ENCODE data around the gene CLSTN3.
A peak's percentile ranks its signal among the peaks of the same experiment; 100 is the strongest.

Gene CLSTN3

GRCh38 chr12:7128681-7129286, 1.4 kb upstream of the CLSTN3 start, which contains the start of gene RBP5:
Gene RBP5 (minus strand): TSS chr12:7128889. CDS start chr12:7128775, 114 bp downstream.
- no peak for DNase-seq

GRCh38 chr12:7129287-7129871, 792 bp upstream of the CLSTN3 start:
- DNase-seq = no peak

GRCh38 chr12:7130701-7131501, 730 bp downstream of the CLSTN3 start:
- peak; percentile 64 for DNase-seq

- no peak for DNase-seq
Observed at GRCh38 chr12:7131502-7131866, 1.3 kb downstream of the CLSTN3 start.

- no peak for DNase-seq
Observed at GRCh38 chr12:7134396-7135166, 4.4 kb downstream of the CLSTN3 start.

DNA sequence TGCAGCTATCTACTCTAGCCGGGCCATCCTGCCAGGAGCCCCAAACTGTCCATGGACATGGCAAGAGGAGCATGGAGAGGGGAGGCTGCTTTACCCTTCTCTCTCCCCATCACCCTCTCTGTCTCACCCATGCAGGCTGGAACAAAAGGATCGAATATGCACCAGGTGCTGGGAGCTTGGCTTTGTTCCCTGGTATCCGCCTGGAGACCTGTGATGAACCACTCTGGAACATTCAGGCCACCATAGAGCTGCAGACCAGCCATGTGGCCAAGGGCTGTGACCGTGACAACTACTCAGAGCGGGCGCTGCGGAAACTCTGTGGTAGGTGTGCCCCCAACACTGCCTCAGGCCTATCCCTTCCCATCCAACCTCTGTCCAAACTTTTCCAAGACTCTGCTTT, 5.9 kb downstream of the CLSTN3 start:
- no peak for DNase-seq

DNA sequence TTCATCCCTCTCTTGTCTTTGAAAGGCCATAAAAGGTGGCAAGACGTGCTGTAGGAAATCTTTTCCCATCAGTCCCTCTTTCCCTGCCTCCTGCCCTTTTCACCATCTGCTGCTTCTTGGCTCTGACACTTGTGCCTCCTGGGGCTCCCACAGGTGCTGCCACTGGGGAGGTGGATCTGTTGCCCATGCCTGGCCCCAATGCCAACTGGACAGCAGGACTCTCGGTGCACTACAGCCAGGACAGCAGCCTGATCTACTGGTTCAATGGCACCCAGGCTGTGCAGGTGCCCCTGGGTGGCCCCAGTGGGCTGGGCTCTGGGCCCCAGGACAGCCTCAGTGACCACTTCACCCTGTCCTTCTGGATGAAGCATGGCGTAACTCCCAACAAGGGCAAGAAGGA, 6.5 kb downstream of the CLSTN3 start:
- DNase-seq = no peak

- no peak for DNase-seq
Observed at GRCh38 chr12:7137908-7138307, 7.7 kb downstream of the CLSTN3 start.

DNA sequence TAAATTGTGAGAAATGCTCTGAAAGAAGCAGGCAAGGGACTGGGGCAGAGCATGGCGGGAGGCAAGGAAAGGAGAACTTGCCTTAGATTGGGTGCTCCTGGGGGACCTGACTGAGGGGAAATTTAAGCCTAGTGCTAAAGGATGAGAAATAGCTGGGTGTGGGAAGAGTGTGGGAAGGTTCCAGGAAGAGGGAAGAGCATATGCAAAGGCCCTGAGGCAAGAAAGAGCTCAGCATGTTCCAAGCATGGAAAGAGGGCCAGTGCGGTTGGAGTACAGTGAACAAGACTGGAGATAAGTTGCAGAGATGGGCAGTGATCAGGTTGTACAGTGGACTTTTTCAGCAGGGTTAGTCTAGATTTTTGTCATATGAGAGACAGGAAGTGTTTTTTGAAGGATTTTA, 9.0 kb downstream of the CLSTN3 start:
- no peak for DNase-seq

DNA sequence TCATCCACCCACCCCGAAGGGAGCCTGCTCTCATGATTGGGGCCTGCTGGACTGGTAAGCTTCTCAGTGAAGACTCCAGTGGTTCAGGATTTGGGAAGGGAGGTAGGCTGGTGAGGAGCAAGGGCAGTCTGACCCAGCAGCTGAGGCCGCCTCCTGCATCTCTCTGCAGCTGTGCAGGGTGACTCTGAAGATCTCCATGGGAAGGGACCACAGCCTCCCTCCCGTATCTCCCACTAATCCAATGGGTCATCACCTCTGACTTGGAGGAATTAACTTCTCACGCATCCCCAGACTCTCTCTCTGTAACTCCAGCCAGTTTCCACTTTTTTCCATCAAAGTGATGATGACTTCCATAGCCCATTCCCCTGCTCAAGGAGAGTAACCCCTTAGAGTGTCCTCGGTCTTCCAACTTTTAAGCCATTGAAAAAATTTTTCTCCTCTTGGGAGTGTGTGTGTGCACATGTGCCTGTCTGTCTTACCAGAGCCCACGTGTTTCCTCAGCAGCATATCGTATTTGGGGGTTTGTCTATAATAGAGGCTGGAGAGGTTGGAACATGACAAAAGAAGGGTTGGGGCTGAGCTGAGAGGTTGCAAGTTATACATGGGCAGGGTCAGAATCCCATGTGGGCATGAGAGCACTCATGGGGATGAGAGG, 11.3 kb downstream of the CLSTN3 start:
- DNase-seq = no peak

- DNase-seq = no peak
Observed at GRCh38 chr12:7142056-7142644, 12.0 kb downstream of the CLSTN3 start.

DNA sequence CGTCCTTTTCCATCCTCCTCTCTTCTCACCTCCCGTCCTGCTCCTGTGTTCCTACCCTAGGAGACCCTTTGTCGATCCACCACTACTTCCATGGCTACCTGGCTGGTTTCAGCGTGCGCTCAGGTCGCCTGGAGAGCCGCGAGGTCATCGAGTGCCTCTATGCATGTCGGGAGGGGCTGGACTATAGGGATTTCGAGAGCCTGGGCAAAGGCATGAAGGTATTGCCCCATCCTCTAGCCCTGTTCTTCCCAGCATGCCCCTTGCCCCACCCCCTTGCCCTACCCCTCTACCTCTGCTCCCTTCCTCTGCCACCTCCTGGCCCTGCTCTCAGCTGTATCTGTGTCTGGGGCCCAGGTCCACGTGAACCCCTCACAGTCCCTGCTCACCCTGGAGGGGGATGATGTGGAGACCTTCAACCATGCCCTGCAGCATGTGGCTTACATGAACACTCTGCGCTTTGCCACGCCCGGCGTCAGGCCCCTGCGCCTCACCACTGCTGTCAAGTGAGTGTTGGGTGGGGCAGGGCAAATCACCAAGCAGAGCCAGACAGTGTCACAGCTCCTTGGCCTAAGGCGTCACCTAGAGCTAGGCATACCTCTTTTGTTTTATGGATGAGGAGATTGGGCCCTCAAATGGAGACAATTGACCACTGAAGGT, 12.8 kb downstream of the CLSTN3 start:
- DNase-seq = no peak

GRCh38 chr12:7143564-7143963, 13.4 kb downstream of the CLSTN3 start:
- DNase-seq = no peak

DNA sequence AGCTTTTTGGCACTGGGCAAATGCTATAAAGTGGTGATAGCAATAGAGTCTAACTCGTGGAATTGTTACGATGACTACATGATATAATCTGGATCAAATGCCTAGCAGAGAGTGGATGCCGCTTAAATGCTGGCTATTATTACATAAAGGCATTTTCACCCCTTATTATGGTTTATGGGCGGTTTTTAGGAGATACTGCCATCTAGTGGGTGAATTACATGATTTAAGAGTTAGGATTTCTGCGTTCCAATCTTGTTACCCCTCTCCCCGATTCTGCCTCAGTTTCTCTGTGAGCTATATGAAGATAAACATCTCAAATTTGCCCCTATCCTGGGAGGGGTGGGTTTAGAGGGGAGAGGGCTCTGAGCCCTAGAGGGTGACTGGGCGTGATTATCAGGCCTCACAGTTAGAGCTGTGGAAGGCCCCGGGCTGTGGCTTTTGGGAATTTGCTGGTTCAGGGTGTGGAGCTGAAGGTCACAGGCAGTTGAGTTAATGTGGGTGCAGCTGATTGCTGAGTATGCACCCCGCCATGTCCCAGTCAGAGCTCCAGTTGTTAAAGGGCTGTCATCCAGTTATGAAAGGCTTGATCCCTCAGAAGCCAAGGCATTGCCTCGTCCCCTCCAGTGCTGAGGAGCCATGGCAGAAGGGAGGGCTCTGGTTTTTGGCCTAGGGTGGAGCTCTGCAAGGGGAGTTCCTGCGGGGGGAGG, 14.4 kb downstream of the CLSTN3 start:
- DNase-seq = no peak

DNA sequence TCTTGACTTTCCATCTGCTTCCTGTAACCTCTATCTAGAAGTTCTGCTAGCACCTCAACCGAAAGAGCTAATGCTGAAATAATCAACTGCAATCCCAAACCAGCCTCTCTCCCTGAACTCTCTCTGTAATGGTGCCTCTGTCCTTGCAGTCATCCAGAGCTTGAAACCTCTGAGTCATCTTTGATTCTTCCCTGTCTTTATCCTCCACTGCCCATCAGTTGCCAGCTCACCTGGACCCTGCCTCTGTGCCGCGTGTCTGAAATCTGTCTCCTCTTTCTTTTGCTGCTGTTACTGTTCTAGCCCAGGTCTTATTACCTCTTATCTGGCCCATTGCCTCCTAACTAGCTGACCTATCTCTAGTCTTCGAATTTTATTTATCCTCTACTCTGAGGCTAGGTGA, 15.5 kb downstream of the CLSTN3 start:
- peak; percentile 6 for DNase-seq

DNA sequence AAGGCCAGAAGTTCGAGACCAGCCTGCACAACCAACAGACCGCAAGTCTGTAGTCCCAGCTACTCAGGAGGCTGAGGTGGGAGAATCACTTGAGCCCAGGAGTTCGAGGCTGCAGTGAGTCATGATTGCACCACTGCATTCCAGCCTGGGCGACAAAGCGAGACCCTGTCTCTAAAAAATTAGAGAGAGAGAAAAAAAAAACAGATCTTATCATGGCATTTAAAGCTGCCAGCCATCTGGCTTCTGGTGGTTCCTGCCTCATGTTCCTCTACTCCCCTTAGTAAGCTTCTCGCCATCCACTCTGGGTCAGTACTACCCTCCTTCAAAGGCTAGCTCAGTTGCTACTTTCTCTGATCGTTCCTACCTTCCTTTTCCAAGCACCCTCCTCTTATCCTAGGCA, 16.1 kb downstream of the CLSTN3 start:
- DNase-seq = peak; percentile 1

GRCh38 chr12:7146906-7147305, 16.7 kb downstream of the CLSTN3 start:
- DNase-seq = no peak

- no peak for DNase-seq
Observed at GRCh38 chr12:7150356-7150755, 20.2 kb downstream of the CLSTN3 start.

- DNase-seq = no peak
Observed at GRCh38 chr12:7150841-7151240, 20.7 kb downstream of the CLSTN3 start.

DNA sequence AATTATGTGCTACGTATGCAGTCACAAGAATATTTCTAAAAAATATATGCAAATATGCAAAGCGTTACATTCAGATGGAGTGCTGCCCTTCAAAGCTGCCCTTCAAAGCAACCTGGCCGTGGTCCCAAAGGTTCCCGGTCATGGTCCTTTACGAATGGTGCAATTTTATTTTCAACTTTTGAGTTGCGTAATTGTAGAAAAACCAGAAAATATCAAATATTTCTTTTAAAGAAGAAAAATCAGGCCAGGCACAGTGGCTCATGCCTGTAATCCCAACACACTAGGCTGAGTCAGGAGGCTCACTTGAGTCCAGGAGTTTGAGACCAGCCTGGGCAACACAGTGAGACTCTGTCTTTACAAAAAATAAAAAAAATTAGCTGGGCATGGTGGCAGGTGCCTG, 21.4 kb downstream of the CLSTN3 start:
- no peak for DNase-seq

GRCh38 chr12:7152818-7153217, 22.6 kb downstream of the CLSTN3 start:
- DNase-seq = no peak
